ENCODE results near the gene CTH.
"Not testable (repeated sequence)": the region's sequence is repeated elsewhere in the genome, so short reads cannot be mapped to it uniquely, and the experiment has no call there.

Gene CTH

DNA sequence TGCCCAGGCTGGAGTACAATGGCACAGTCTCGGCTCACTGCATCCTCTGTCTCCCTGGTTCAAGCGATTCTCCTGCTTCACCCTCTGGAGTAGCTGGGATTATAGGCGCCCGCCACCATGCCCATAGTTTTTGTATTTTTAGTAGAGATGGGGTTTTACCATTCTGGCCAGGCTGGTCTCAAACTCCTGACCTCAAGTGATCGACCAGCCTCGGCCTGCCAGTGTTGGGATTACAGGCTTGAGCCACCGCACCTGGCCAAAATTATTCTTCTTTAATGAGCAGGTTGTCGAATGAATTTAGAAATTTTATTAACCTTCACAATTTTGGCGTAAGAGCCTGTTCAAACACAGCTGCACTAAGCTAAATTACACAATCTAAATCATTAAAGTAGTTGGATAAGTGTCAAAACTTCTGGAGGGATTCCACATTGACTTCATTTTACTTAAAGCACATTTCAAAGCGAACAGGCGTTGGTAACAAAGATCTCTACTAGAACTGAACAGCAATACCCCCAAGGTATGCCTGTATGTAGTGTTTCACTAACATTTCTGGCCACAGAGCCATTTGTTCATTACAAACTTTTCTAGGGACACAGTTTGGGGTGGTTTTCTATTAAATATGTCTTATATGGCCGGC is 5.2 kb upstream of the CTH start:
- no peak for DNase-seq (ENCODE audit: low read depth in 2 of 2, low spot score in 1 of 2)

DNA sequence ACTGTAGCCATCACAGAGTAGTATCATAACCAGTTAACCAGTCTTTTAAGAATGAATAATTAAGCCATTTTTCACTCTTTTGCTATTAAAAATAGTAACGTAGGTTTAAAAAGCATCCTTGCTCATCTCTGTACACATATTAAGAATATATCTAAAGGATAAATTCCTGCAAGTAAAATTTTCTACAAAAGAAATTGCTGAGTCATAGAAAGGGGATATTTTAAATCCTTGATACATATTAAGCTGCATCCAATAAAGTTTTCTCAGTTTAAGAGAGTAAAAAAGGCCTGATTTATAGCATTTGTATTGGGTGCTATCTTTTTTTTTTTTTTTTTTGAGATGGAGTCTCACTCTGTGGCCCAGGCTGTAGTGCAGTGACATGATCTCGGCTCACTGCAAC is 1.9 kb upstream of the CTH start:
- no peak for DNase-seq (ENCODE audit: low read depth in 2 of 2, low spot score in 1 of 2)

- DNase-seq (ENCODE audit: low read depth in 2 of 2, low spot score in 1 of 2): no peak
These were observed 334 bp downstream of the CTH start for GRCh38 chr1:70411360-70411844.

- no peak for DNase-seq (ENCODE audit: low read depth in 2 of 2, low spot score in 1 of 2)
These were observed 4.8 kb downstream of the CTH start for GRCh38 chr1:70415882-70416281.

DNA sequence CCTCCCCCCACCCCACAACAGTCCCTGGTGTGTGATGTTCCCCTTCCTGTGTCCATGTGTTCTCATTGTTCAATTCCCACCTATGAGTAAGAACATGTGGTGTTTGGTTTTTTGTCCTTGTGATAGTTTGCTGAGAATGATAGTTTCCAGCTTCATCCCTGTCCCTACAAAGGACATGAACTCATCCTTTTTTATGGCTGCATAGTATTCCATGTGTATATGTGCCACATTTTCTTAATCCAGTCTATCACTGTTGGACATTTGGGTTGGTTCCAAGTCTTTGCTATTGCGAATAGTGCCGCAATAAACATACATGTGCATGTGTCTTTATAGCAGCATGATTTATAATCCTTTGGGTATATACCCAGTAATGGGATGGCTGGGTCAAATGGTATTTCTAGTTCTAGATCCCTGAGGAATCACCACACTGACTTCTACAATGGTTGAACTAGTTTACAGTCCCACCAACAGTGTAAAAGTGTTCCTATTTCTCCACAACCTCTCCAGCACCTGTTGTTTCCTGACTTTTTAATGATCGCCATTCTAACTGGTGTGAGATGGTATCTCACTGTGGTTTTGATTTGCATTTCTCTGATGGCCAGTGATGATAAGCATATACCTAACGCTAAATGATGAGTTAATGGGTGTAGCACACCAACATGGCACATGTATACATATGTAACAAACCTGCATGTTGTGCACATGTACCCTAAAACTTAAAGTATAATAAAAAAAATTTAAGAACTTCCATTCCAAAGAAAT is 8.1 kb downstream of the CTH start:
- DNase-seq (ENCODE audit: low read depth in 2 of 2, low spot score in 1 of 2): not testable (repeated sequence)

DNA sequence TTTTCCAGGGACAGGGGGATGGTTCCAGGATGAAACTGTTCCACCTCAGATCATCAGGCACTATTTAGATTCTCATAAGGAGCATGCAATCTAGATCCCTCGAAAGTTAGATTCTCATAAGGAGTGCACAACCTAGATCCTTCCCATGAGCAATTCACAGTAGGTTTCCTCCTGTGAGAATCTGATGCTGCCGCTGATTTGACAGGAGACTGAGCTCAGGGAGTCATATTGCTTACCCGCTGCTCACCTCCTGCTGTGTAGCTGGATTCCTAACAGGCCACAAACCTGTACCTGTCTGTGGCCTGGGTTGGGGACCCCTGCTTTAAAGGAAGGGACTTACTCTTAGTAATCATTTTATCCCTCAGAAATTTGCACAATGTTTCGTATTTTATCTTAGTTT is 9.3 kb downstream of the CTH start:
- DNase-seq (ENCODE audit: low read depth in 2 of 2, low spot score in 1 of 2): no peak

DNA sequence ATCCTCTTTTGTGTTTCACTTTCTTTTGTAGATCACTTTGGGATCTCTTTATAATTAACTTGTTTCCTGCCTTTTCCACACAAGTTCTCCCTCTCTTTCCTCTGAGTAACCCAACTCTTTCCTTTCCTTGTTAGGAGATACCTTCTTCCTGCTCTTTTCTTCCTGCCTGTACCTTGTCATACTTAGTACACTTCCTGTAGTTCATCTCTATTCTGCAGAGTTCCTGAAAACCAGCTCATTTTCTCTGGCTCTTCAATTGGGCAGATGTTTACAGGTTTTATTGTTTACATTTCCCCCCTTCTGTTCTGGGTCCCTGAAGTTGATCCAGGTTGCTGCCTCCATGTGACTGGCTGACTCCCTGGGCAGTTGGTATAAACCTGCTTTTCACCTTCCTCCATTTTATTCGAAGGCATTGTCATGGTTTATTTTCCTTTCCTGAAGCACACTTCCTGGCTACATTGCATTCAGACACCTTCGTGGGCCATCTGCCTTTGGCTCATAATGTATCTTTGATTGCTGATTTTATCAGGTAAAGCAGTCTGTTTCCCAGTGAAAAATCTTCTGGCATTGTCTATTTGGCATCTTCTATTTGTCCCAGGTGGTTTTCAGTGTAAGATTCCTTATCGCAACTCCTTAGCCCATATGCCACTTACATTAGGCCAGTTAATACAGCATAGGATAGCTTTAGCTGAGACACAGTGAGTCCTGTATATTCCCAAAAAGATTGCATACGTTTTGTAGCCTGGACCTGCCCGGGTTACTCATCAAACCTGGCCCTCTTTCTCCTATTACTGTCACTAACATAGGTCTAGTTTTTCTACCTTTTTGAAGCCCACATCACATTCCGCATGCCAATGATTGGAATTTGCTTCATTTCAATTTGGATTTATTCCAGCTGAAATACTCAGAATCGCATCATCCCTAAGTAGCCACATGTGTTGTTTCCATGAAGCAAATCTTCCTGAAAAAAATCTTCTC is 15.4 kb downstream of the CTH start:
- no peak for DNase-seq (ENCODE audit: low read depth in 2 of 2, low spot score in 1 of 2)

GRCh38 chr1:70427976-70428375 is 16.9 kb downstream of the CTH start:
- DNase-seq (ENCODE audit: low read depth in 2 of 2, low spot score in 1 of 2): no peak

GRCh38 chr1:70429219-70429618 is 18.2 kb downstream of the CTH start:
- no peak for DNase-seq (ENCODE audit: low read depth in 2 of 2, low spot score in 1 of 2)

DNA sequence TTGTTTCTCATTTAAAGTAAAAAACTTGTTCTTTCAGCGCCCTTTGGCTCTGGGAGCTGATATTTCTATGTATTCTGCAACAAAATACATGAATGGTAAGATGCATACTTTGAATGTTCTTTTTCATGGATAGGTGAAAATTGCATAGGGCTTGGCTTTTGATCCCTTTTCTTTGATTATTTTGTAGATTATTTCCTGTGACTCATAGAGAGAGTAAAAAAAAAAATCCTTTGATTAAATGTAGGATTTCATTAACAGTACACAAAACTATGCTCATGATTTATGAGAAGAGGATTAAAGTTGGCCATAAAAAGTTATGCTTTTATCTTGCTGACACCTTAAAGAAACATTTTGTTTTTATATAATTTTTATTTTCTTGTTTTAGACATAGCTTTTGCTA is 18.7 kb downstream of the CTH start:
- no peak for DNase-seq (ENCODE audit: low read depth in 2 of 2, low spot score in 1 of 2)

- no peak for DNase-seq (ENCODE audit: low read depth in 2 of 2, low spot score in 1 of 2)
These were observed 20.2 kb downstream of the CTH start for GRCh38 chr1:70431317-70431716.

GRCh38 chr1:70431874-70432273 is 20.8 kb downstream of the CTH start:
- DNase-seq (ENCODE audit: low read depth in 2 of 2, low spot score in 1 of 2): no peak

DNA sequence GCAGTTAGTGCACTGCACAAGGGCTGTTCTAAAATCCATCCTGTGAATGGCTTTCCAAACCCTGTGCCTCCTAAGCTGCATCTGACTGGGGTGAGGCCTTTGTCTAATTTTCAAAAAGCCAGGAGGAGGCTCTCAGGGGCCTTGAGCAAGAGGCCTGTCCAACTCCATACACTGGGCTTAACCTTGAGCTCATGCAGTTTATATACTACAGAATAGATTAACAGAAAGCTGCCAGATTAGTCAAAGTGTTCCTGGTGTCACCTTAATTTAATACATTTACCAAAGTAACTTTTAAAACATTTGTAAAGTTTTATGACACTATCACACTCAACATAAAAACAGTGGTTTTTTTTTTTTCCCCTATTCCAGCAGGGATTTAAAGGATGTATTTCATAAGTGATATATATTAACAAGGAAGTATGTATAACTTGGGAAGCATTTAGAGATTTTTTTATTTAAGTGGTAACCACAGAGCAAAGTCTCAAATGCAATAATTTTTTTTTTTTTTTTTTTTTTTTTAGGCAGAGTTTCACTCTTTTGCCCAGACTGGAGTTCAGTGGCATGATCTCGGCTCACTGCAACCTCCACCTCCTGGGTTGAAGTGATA is 23.3 kb downstream of the CTH start:
- no peak for DNase-seq (ENCODE audit: low read depth in 2 of 2, low spot score in 1 of 2)

- DNase-seq (ENCODE audit: low read depth in 2 of 2, low spot score in 1 of 2): no peak
These were observed 25.7 kb downstream of the CTH start for GRCh38 chr1:70436622-70437251.

DNA sequence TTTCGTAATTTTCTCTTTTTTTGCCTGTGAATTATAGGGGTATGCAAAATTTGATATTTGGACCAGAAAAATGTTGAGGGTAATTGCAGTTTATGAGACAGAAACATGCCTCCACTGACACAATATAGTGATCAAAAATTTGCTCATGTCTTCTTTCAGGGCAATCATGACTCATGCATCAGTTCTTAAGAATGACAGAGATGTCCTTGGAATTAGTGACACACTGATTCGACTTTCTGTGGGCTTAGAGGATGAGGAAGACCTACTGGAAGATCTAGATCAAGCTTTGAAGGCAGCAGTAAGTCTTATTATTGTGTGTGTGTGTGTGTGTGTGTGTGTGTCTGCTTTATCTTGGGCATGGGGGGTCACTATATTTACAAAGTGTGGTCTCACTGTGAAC is 27.5 kb downstream of the CTH start:
- no peak for DNase-seq (ENCODE audit: low read depth in 2 of 2, low spot score in 1 of 2)

DNA sequence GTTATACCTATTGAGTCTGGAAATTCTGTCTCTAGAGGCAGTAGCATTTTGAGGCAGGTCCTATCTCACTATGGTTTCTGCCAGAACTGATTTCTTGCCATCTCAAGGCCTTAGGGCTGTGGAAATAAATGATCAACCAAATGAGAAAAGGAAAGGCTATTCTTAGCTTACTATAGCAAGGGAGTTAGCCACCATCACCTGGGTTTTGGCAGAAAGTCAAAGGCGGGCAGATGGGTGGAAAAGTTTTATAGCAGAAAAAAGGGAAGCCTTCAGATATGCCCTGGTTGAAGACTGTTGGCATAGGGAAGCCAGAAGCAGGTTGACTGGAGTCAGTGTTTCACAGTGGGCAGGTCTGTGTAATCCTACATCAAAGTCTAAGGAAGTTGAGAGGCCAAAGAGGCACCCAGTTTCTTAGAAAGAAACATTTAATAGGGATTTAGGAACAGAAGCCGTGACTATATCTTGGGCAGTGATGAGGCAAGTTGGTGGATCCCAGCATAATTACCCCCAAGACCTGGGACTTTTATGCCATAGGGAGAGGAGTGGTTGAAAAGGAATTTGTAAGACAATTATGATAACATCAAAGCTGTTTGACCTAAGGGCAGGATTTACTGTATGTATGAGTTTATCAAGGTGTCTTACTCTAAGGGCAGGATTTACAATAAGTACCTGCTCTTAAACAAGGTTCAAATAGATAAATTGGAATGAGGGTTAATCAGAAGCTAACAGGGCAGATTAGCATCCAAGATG is 29.7 kb downstream of the CTH start:
- DNase-seq (ENCODE audit: low read depth in 2 of 2, low spot score in 1 of 2): no peak

DNA sequence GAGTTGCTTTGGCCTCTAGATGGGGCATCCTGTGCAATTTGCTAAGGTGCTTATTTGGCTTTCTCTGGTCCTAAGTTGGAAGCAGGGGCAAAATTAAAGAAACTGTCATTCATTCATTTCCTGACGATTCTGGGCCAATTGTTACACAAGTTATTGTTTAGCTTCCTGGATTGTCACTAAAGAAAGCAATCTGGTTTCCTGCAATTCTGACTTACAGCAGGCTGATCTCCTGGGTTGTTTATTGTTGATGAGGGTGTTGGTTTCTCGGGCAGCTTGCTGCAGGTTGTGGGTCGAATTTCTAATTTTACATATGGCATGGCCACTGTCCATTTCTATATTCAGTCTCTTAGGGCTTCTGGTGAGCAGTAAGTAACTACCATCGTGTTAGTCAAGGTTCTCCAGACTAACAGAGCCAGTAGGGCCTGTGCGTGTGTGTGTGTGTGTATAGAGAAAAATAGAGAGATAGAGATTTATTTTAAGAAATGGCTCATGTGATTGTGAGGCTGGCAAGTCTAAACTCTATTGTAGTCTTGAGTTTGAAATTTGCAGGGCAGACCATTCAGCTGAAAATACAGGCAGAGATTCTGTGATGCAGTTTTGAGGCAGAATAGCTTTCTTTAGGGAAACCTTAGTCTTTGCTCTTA is 30.4 kb downstream of the CTH start:
- DNase-seq (ENCODE audit: low read depth in 2 of 2, low spot score in 1 of 2): no peak

- DNase-seq (ENCODE audit: low read depth in 2 of 2, low spot score in 1 of 2): no peak
These were observed 31.4 kb downstream of the CTH start for GRCh38 chr1:70442490-70442889.

- no peak for DNase-seq (ENCODE audit: low read depth in 2 of 2, low spot score in 1 of 2)
These were observed 32.7 kb downstream of the CTH start for GRCh38 chr1:70443739-70444138.

DNA sequence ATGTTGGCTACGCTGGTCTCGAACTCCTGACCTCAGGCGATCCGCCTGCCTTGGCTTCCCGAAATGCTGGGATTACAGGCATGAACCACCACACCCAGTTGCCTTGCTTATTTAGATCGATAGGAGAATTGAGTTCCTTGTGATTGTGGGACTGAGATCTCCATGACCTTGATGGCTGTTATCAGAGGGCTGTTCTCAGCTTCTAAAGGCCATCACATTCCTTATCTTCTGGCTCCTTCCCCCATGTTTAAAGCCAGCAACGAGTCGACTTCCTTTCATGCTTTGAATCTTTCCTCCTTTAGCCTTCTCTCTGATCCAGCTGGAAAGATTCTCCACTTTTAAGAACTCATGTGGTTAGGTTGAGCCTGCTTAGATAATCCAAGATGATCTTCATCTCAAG is 38.0 kb downstream of the CTH start:
- DNase-seq (ENCODE audit: low read depth in 2 of 2, low spot score in 1 of 2): no peak
